HG02759 (cell line): ENCODE results near the gene SYT2.

Experiments used
- ATAC-seq: cut with Tn5 transposase; IDR thresholded peaks from one replicate; pipeline ENCODE4 v1.9.1; 2021; ENCODE audit warnings: mild to moderate bottlenecking, moderate library complexity; ENCODE audit not compliant: unreplicated experiment

The SYT2 gene

DNA sequence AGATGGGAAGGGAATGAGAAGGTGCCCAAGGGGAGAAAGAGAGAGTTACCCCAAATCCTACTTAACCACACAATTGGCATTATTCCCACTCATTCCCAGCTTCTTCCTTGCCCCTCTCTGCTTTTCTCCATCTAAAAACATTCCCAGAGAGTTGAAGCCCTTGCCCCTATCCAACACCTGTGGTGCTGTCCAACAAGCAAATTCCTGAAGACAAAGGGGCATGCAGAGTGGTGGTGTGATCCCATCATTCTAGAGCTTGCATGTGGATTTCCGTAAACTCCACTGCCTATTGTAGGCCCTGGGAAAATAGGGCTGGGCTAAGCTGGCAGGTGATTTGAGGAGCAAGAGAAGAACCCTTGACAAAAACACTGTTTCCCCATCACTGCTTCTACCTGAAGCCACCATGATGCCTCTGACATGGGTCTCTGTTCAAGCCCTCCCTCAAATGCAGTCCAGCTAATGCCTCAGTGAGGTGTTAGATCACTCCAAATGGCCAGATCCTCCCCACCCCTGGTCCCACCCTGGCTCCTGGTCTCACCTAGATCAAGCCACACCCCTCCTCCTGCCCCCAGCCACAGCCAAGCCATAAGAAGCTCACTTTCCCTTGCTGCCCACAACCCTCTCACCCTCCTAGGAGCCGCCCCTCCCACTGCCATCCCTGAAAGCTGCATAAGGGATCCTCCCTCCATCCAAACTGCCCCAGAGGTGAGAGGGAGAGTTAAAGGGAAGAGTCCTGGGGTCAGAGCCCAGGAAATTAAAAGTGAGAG, 29.5 kb downstream of the SYT2 start:
- no peak for ATAC-seq

DNA sequence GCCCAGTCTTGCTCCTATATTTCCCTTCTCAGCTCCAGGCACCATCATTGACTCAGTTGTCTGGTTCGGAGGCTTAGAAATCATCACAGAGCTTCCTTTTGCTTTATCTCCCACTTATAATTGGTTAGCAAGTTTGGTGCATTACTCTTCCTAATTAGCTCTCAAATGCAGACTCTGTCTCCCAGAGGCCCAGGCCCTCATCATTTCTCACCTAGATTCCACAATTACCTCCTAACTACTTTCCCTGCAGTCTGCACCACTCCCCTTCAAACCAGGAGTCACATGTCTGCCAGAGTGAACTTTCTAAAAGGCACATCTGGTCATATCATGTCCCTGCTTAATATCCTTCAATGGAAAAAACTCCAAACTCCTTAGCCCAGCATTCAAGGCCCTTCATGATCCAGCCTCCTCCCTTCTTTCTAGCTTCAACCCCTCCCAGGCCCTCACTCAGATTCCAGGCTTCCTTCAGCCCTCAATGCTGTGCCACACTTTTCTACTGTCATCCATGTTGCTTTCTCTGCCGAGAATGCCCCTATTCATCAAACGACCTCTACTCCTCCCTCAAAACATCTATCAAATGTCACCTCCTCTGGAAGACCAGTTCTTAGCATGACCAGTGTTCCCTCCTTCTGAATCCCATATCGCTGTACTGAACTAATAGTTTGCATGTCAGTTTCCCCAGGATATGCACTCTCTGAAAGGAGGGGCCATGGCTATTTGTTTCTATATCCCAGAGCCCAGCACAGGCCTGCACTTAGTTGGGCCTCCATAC, 30.7 kb downstream of the SYT2 start:
- ATAC-seq, result no peak

DNA sequence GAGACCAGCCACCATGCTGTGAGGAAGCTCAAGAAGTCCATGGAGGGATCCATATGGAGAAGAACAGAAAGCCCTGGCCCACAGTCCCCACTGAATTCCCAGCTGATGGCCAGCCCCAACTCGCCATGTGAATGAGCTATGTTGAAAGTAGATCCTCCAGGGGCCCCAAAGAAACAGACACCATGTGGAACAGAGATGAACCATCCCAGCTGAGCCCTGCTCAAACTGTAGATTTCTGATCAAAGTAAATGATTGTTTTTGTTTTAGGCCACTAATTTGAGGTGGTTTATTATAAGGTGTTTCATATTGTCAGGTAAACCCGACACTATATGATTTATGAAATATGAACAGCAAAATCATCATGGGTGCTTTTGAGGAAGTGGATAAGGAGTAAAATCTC, 32.8 kb downstream of the SYT2 start:
- no peak for ATAC-seq

DNA sequence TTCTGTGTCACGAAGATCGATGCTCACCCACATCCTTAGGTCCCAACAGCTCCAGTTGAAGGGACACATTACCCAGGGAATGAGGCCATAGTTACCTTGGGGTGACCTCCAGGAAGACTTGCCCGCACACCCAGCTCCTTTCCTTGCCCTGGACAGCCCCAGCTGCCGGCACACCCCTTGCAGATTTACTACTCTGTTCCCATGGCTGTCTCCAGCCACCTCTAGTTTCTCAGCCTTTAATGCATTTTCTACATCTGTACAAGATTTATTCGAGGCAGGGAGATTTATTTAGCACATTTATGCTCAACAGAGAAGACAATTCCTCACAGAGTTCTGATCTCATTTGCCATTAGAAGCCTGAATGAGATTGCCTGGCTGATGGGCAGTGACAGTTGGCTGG, 36.7 kb downstream of the SYT2 start:
- no peak for ATAC-seq

DNA sequence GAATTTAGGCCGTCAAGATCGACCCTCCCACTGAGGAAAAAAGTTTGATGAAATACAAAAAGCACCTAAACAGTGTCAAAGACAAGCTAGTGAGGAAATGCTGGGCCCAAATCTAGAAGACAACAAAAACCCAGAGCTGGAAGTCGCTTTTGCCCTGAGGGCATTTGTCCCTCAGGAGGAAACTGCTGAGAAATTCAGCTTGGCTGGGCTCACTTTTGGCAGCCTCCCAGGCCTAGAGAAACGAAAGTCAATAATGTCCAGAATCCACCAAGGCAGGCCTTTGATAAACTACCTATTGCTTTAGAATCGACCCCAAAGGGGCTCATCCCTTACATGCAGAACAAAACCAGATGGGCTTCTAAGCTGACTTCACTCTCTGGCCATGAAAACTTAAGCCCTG, 38.9 kb downstream of the SYT2 start:
- ATAC-seq, result no peak

DNA sequence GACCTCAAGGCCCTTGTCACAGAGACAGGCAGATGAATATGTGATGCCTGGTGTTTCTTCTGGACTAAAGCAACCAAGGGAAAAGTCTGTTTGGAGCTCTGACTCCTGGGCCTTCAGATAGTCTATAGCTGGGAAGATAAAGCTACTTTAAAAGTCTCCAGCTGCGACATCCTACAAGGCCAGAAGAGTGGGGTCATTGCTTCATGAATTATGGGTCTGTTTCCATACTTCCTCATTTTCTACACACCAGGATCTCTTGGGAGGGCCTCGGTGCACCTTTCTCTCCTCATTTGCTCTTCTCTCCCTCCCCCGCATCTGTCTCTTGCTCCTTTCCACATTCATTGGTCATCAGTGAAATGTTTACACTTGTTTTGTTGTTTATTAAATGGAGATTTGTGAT, 44.8 kb downstream of the SYT2 start:
- no peak for ATAC-seq

DNA sequence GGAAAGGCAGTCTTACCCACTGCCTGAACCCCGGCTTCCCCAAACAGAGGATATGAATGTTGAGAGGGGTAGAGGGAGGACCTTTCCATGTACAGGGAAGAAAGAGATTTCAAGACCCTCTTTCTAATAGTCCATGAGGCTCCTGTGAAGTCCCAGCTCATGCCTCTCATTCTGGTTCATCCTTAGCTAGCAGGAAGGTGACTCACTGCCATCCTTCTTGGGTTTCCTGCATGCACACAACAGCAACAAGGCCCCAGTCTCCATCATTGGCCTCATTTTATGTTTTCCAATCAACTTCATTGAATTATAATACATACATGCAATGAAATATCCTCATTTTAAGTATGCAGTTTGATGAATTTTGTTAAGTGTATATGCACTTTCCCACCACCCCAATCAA, 46.2 kb downstream of the SYT2 start:
- no peak for ATAC-seq

DNA sequence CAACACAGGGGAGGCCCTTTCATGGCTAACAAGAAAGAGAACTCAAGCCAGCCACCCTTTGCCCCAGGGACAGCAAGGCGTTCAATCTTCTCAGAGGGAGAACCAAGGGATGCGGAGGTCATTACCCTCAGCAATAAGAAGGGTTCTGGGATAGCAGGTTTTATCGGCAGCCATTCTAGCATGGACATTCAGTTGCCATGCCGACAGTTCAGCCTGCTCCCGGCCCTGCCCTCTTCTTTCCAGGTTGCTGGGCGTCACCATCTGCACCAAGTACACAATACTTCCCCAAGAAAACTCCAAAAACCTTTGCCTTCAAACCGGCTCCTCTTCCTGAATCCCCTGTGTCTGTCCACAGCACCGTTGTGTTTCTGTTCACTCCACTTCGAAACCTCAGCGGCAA, 47.1 kb downstream of the SYT2 start:
- no peak for ATAC-seq

DNA sequence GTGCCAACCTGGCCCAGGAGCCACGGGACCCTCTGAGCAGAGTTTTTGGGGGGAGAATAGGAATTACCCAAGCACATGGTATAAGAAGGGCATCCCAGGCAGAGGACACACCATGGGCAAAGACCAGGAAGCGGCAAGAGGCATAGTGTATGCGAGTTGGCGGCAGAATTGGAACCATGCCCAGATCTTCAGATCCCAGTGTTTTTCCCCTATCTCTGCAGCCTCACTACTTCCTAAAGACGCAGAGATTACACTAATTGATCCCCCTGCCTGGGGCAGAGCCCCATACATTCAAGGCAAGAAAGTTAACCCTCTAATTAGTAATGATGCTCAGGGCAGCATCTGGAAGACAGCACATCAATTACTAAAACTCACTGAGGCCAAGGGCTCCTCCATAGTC, 48.2 kb downstream of the SYT2 start:
- no peak for ATAC-seq

DNA sequence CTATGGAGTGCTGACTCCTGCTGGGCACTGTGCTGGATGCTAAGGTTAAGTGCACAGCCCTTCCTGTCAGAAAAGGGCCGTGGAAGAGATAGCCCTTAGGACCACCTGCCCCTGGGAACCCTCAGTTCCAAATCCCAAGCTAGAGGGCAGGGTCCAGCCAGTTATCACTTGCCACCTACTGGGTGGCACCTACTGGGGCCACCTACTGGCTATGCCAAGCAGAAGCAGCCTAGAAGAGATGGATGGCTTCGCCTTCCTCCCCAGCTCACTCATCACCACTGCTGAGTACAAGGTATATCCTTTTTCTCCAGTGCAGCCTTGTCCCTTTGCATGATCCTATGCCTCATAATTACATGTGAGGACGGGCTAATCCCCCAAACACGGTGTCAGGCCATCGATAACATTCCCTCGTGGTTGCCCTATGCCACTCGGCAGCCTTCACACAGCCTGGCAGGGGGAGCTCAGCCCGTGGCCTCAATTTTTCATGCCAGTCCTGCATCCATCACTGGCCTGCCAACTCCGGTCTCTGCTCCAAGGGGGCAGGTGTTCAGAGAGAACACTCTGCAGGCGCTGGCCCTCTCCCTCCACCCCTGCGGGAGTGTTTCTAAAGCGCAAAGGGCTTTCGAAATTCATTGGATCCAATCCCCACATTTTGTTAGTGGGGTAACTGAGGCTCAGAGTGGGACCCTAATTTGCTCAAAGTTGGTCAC, 49.0 kb downstream of the SYT2 start:
- ATAC-seq, result no peak

DNA sequence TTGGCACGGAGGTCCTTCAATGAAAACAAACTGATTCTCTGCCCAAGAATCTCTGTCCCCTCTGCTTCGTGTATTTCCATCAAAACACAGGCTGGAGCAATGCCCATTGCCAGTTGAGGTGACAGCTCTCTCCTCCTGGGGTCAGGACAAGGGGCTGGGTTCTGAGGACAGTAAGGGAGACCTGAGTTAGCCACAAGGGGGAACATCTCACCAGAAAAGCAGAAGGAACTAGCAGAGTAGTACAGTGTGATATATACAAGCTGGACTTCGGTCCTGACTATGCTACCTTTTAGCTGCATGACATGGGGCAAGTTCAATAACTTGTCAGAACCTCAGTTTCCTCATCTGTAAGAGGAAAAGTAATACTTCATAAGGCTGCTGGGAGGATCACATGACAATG, 50.3 kb downstream of the SYT2 start:
- no peak for ATAC-seq

DNA sequence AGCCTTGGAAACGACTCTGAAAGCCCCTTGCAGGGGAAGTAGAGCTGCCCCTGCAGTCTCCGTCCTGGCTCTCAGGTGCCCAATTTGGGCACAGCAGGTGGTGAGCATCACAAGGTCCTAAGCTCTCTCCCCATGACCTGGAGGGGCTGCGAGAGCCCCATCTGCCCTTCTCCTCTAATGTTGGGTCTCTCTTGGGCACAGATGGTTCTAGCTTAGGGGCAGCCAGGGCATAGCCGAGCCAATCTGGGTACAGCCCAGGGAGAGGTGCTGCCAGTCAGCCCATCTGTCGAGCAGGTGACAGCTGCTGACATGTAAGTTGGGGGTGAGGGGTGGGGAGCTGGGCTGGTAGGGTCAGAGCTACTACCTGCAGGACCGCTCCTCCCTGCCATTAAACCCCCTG, 50.7 kb downstream of the SYT2 start:
- no peak for ATAC-seq

DNA sequence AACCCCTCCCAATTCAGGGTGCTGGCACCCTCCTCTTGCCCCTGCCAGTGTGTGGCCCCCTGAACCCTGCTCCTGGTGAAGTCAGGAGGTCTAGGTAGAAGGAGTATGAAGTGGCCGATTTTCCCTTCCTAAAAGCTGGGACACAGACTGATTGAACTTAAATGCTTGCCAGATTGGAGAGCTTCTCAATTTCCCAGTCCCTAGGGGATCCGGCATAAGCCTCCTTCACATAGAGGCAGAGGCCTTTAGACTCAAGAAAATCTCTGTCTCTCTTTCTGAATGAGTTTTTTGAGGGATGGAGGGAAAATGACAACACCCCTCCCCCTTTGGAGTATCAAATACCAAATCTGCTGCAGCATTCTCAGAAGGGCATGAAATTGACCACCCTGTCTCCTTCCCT, 51.5 kb downstream of the SYT2 start:
- no peak for ATAC-seq

DNA sequence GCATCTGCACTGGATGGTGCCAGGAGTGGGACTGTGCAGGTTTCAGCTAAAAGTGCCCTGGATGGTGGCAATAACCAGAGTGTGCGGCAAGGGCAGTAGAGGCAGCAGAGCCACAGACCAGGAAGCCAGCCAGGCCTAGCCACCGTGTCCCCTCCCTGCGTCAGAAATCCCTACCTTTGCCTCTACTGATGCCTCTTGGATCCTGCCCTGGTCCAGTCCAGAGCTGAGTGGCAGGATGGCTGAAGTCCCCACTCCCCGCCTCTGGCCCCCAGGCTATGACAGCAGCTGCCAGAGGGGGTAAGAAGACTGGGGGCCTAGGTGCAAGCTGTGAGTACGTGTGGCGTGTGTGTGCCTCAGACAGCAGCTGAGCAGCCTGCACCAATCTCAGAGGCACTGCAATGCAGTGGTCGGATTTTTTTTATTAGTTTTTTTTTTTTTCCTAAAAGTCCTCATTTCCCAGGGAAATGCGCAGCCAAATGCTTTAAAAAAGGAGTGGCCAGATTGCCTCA, 51.9 kb downstream of the SYT2 start:
- ATAC-seq, result no peak

DNA sequence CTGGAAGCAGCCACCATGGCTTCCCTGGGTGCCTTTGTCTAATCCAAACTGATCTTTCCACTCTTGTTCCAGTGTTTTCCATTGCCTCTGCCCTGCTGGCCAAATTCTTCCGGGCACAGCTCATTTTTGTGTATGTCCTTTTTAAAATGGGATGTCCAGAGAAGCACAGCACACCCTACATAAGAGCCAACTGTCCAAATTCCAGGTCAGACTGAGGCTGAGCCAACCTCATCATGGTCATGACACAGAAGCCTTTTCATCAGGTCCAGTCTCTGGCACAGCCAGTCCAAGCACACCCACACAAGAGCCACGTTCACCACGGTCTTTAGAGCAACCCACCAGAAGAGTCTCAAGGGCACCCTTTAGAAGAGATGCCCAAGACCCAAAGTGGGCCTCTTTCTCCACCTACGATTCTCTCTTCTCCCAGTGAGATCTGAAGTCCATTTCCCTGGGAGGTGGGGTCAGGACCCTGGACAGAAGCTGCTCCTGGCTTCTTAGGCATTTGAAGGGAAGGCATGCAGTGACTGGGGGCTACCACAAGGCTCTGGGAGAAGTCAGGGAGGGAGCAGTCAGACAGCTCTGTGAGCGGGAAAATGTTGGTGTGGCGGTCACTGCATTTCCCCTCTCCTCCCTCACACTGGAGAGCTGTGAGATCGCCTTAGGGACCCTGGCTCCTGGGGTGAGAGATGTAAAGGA, 53.2 kb downstream of the SYT2 start:
- no peak for ATAC-seq

DNA sequence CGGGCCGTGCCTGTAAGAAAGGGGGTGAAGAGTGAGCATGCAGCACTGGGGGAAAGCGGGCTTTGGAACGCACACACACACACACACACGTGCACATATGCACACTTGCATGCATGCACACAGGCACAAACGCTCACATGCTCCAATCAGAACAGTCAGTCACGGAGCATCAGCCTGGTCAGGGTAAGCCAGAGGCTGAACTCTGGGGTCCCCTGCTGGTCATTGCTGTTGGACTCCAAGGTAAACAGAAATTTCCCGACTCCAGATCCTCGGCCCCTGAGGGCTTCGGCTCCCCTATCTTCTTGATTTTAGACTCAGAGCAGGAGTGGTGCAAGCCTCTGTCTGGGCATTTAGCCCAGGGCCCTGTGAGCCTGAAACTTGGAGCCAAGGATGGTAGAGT, 54.2 kb downstream of the SYT2 start:
- no peak for ATAC-seq

DNA sequence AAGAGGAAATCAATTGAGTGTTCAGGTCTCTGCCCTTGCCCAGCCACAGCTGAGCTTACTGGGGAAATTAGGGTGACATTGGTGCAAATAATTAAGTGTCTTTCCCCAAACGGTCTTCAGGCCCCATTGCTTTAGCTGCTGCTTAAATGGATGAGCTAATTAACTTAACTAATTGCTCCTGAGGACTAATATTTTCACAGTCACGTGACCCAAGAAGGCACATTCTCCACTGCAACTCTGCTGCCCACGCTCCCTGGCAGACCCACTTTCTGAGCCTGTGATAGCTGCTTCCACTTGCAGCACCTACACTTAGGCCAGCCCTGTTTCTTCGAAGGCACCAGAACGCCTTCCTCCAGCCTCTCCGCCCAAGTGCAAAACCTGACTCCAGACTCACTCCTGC, 56.2 kb downstream of the SYT2 start:
- ATAC-seq, result no peak

DNA sequence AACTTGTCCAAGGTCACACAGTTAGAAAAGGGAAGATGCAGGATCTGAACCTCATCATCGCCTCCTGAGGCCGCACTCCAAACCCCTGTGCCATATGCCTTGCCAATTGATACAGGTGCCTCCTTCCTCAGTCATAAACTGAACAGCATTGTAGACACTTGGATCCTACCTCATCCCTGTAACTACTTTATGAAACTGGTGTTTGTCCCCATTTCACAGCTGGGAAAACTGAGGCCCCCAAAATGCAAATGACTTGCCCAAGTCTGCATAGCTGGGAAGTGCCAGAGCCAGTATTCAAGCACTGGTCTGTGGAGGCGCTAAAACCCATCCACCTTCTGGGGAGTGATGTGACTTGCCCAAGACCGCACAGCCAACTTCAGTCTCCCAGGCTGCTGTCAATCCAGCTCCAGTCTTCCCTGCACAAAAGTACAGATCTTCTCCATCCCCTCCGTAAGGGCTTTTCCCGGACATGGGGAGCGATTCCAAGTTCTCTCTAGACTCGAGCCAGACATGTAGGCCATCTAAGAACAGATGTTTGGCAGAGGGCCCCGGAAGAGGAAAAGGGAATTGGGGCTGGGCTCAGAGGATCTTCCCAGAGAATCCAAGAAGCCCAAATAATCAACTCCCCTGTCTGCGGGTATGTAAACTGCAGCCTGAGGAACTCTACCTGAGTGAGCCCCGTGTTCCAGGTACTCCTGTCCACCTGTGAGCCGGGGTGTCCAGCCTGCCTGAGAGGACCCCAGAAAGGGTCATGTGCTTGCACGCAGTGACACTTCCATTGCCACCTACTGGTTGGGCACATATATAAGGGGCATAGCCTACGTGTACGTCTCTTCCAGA, 60.5 kb downstream of the SYT2 start:
- no peak for ATAC-seq

DNA sequence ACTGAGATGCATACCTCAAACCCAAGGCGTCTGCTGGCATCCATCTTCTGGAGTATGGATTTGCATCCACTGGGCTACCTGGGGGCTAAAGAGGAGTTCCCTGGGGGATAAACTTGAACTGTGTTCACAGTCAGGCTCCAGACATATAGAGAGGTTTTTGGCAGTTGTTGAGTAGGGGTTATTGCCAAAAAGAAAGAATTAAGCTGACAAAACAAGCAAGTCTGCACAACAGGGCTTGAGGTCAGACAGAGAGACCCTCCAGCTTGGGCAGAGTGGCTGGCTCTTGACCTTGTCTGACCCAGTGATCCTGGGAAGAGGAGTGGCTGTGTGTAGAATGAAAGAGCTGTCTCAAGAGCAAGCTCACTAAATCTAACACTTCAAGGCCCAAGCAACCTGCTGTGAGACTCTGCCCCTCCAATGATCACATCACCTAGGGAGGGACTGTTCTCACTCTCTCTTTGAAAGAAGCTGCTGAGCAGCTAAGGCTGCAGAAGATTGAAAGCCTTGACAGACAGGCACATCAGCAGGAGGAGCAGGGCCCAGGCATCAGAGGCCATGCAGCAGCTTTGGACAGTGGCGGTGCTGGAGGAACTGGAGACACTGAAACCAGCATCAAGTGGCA, 61.5 kb downstream of the SYT2 start:
- ATAC-seq, result no peak

DNA sequence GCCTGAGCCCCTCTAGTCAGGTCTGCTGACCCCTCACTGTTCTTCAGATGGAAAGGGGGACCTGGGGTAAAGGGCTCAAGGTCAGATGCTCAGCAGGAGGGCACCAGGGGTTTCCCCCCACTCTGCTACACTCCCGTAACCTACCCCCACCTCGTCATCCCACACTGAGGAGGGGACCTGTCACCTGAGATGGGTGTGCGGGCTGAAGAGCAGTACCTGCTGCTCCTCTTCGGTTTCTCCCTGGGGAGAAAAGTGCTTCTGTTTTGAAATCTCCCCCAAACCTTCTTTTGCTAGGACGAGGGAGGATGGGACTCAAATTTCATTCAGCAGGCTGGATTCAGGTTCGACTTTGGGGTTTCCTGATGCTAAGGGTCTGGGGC, 65.2 kb downstream of the SYT2 start:
- ATAC-seq, result no peak
